K562 (cell line): ENCODE results near the gene SUMF1. TPM values are rescaled to one million over a fixed set of nuclear protein-coding genes. Genes with fewer than 3 reads are reported as not detected.

Source experiments
- ATAC-seq: fragments of 200-7000 bp; cut with Tn5 transposase; 3 replicates; pipeline ENCODE4 v1.9.1; 2020; ENCODE audit warnings: moderate library complexity
- BruUV-seq: library from RNA; stranded (reverse); fragments of 400-500 nt; replicated peaks from 2 replicates; lab custom pipeline; 2021; lab: Mats Ljungman, UMichigan
- CTCF ChIA-PET: fragments of 300-600 bp; formaldehyde crosslinking; extraction: SDS; loops from one replicate; lab custom pipeline; 2021; ENCODE audit warnings: low intra/inter-chr PET ratio; lab: Yijun Ruan, JAX
- POLR2A ChIA-PET: fragments of 300-600, 350-650 bp; sonication (Branson Sonifier 250); formaldehyde crosslinking; extraction: SDS; loops from one replicate; lab custom pipeline; 2021; ENCODE audit warnings: antibody characterized with exemption, inconsistent platforms; lab: Yijun Ruan, JAX
- DNase-seq, 4 experiments: peaks; one replicate each; pipeline versions ENCODE4 v3.0.0 to v3.0.0-alpha.2; 2011 to 2018; ENCODE audit warnings: low spot score in 3 of 4, mixed read lengths in 3 of 4; ENCODE audit errors: extremely low read depth in 1 of 4
- FAIRE-seq: peaks from 2 replicates; lab custom pipeline; 2011; peaks lifted over from hg19 to GRCh38; lab: Jason Lieb, UNC
- H2AFZ ChIP-seq: 2 replicates; pipeline ENCODE4 v1.6.0; 2011; ENCODE audit warnings: low read depth, low read length, control low read depth, inconsistent platforms
- H3K27ac ChIP-seq: fragments of 200-600 bp; 3 replicates; pipeline ENCODE4 v1.8.0; 2011; ENCODE audit warnings: low read depth, mild to moderate bottlenecking, control low read depth, inconsistent platforms, low read length, moderate library complexity, mixed read lengths; ENCODE audit errors: extremely low read depth
- H3K27me3 ChIP-seq, 2 experiments: fragments of 300-600 bp in 1 of 2; 2 replicates in 1 of 2; 3 replicates in 1 of 2; pipeline versions ENCODE4 v1.6.0 to v1.8.0; 2011; ENCODE audit warnings: inconsistent platforms in 2 of 2, low read length in 2 of 2, mild to moderate bottlenecking in 1 of 2, mixed read lengths in 1 of 2, moderate library complexity in 1 of 2; ENCODE audit not compliant: control insufficient read depth in 2 of 2, insufficient read depth in 2 of 2
- H3K36me3 ChIP-seq: fragments of 300-600 bp; 3 replicates; pipeline ENCODE4 v1.8.0; 2011; ENCODE audit warnings: mild to moderate bottlenecking, low read length, inconsistent platforms; ENCODE audit not compliant: control insufficient read depth, insufficient read depth
- H3K4me1 ChIP-seq, 2 experiments: fragments of 200-600 bp in 1 of 2; replicated peaks in 1 of 2; 2 replicates in 1 of 2; 3 replicates in 1 of 2; pipeline versions ENCODE4 v1.5.1 to v1.8.0; 2011; ENCODE audit warnings: inconsistent platforms in 2 of 2, low read length in 2 of 2, mild to moderate bottlenecking in 1 of 2, mixed read lengths in 1 of 2, moderate library complexity in 1 of 2; ENCODE audit not compliant: control insufficient read depth in 2 of 2, insufficient read depth in 2 of 2
- H3K4me2 ChIP-seq: 2 replicates; pipeline ENCODE4 v1.6.1; 2011; ENCODE audit warnings: low read length, control low read depth, inconsistent platforms, mixed read lengths; ENCODE audit not compliant: insufficient read depth
- H3K4me3 ChIP-seq: fragments of 200-600 bp; sonication (generic), shearing (Covaris generic); 2 replicates; pipeline ENCODE4 v1.5.1; 2016; ENCODE audit warnings: control low read depth, inconsistent platforms
- H3K79me2 ChIP-seq: fragments of 200-600 bp; 3 replicates; pipeline ENCODE4 v1.8.0; 2011; ENCODE audit warnings: low read length, inconsistent platforms; ENCODE audit not compliant: control insufficient read depth, insufficient read depth
- H3K9ac ChIP-seq, 2 experiments: 2 replicates each; pipeline versions ENCODE4 v1.6.0 to v1.6.1; 2011; ENCODE audit warnings: low read depth in 2 of 2, low read length in 2 of 2, control low read depth in 1 of 2, inconsistent platforms in 1 of 2, mild to moderate bottlenecking in 1 of 2, mixed read lengths in 1 of 2; ENCODE audit not compliant: insufficient read depth in 1 of 2
- H3K9me1 ChIP-seq: one replicate; pipeline ENCODE4 v1.6.0; 2011; ENCODE audit warnings: inconsistent platforms, mild to moderate bottlenecking, low read length, moderate library complexity; ENCODE audit not compliant: control insufficient read depth, insufficient read depth
- H3K9me3 ChIP-seq: replicated peaks from 2 replicates; pipeline ENCODE4 v1.5.1; 2011; ENCODE audit warnings: low read depth, low read length, inconsistent platforms; ENCODE audit not compliant: control insufficient read depth, insufficient read depth
- H4K20me1 ChIP-seq: replicated peaks from 2 replicates; pipeline ENCODE4 v1.6.1; 2011; ENCODE audit warnings: low read length, inconsistent platforms, mixed read lengths; ENCODE audit not compliant: control insufficient read depth, insufficient read depth
- CEBPB ChIP-seq: fragments of 450-650 bp; IDR thresholded peaks from 2 replicates; pipeline ENCODE4 v1.6.1; 2016; ENCODE audit warnings: missing genetic modification characterization, missing compliant biosample characterization
- ERF ChIP-seq: fragments of 450-650 bp; formaldehyde crosslinking; IDR thresholded peaks from 2 replicates; pipeline ENCODE4 v1.4.0; 2020; ENCODE audit warnings: mild to moderate bottlenecking, mixed read lengths
- ESRRA ChIP-seq: fragments of 450-650 bp; IDR thresholded peaks from 2 replicates; pipeline ENCODE4 v1.6.1; 2014; ENCODE audit warnings: low read depth, mild to moderate bottlenecking, moderate library complexity, borderline replicate concordance
- FOS ChIP-seq: IDR thresholded peaks from 3 replicates; pipeline ENCODE4 v1.6.1; 2011; ENCODE audit not compliant: insufficient read length; ENCODE audit errors: extremely low read depth
- FOSL1 ChIP-seq: fragments of 200-800 bp; sonication (Bioruptor generic); conservative IDR thresholded peaks from 2 replicates; pipeline ENCODE4 v1.6.1; 2016; ENCODE audit warnings: missing genetic modification characterization, missing compliant biosample characterization
- ILK ChIP-seq: fragments of 450-650 bp; IDR thresholded peaks from 2 replicates; pipeline ENCODE4 v1.6.1; 2016; ENCODE audit warnings: missing genetic modification characterization, low read depth, mild to moderate bottlenecking, missing compliant biosample characterization, moderate library complexity, borderline replicate concordance
- MTA2 ChIP-seq: fragments of 450-650 bp; IDR thresholded peaks from 2 replicates; pipeline ENCODE4 v1.6.1; 2016; ENCODE audit warnings: low read depth
- RFX5 ChIP-seq: IDR thresholded peaks from 2 replicates; pipeline ENCODE4 v1.6.1; 2011; ENCODE audit warnings: low read depth, mild to moderate bottlenecking, improper control_type of control experiment, low read length
- SNIP1 ChIP-seq: fragments of 450-650 bp; IDR thresholded peaks from 2 replicates; pipeline ENCODE4 v1.7.1; 2017; ENCODE audit warnings: low read depth, mild to moderate bottlenecking
- TEAD4 ChIP-seq, 2 experiments: sonication (generic) in 1 of 2; formaldehyde crosslinking in 1 of 2; IDR thresholded peaks; 2 replicates each; pipeline versions ENCODE4 v1.6.1 to v1.8.0; 2012 to 2022; ENCODE audit warnings: borderline replicate concordance in 1 of 2, inconsistent platforms in 1 of 2, low read length in 1 of 2, mild to moderate bottlenecking in 1 of 2, missing genetic modification reagents in 1 of 2
- ZBTB9 ChIP-seq: fragments of 450-650 bp; formaldehyde crosslinking; IDR thresholded peaks from 2 replicates; pipeline ENCODE4 v1.4.0; 2020; ENCODE audit warnings: mild to moderate bottlenecking, moderate library complexity
- ZNF384 ChIP-seq: IDR thresholded peaks from 2 replicates; pipeline ENCODE4 v1.6.1; 2012; ENCODE audit warnings: low read depth, low read length, improper control_type of control experiment
- ZNF589 ChIP-seq: fragments of 200-800 bp; sonication (Bioruptor generic); IDR thresholded peaks from 2 replicates; pipeline ENCODE4 v1.6.1; 2016; ENCODE audit warnings: low read depth, missing genetic modification characterization, missing compliant biosample characterization
- ZNF785 ChIP-seq: fragments of 250-450 bp; sonication (Bioruptor Pico); IDR thresholded peaks from 2 replicates; pipeline ENCODE4 v1.4.0; 2020; ENCODE audit warnings: mild to moderate bottlenecking
- ZSCAN32 ChIP-seq: fragments of 450-650 bp; formaldehyde crosslinking; IDR thresholded peaks from 2 replicates; pipeline ENCODE4 v1.4.0; 2020; ENCODE audit warnings: mild to moderate bottlenecking, moderate library complexity
- WGBS: fragments of 100-300 bp; shearing (Covaris generic); methylation state at CpG from one replicate; pipeline ENCODE4 v1.1.6; 2016; ENCODE audit warnings: low coverage, mixed read lengths; ENCODE audit not compliant: insufficient coverage; ENCODE audit errors: missing lambda C conversion rate; 5-methylcytosine and 5-hydroxymethylcytosine counted together
- in situ Hi-C: fragments of 300-500 bp; cut with MboI; formaldehyde crosslinking; loops from 4 replicates; pipeline ENCODE4 v1.15.0; 2018; ENCODE audit warnings: inconsistent platforms, mixed read lengths
- intact Hi-C: fragments of 100-400 bp; cut with micrococcal nuclease; formaldehyde crosslinking; loops from 2 replicates; pipeline ENCODE4 v1.14.2; 2022
- polyA plus RNA-seq, 8 experiments: library from polyadenylated mRNA; depleted of rRNA in 4 of 8; stranded (reverse) in 5 of 8; unstranded in 3 of 8; fragments of >200 nt; fragmentation: Nextera tagmentation in 2 of 8; fragmentation: Illumina TruSeq in 1 of 8; extraction: Ambion mirVana in 2 of 8; extraction: Trizol in 1 of 8; gene quantifications; 2 replicates each; pipeline versions ENCODE4 v1.2.1 to v1.2.3, GENCODE V29; 2011 to 2014; ENCODE audit warnings: inconsistent platforms in 1 of 8, missing spikeins in 1 of 8
- total RNA-seq, 7 experiments: library from RNA; depleted of rRNA in 6 of 7; stranded (reverse); fragments of >200 nt in 6 of 7; fragmentation: Illumina TruSeq in 2 of 7; extraction: Trizol in 2 of 7; gene quantifications; 2 replicates each; pipeline versions ENCODE4 v1.2.1 to v1.2.3, GENCODE V29; 2011 to 2021; ENCODE audit warnings: low replicate concordance in 1 of 7
- TF ChIP-seq, protein P1 (sequence below): fragments of 450-650 bp; formaldehyde crosslinking; IDR thresholded peaks from 2 replicates; pipeline ENCODE4 v1.4.0; 2020; ENCODE audit warnings: mild to moderate bottlenecking, moderate library complexity

SUMF1 gene
- total and polyA plus RNA-seq, 9 of the 15 experiments (the other 6 are each of a cell fraction or from before 2014, with no cell fraction given), result 1.3 to 7.4 (median 4.2) TPM

DNA sequence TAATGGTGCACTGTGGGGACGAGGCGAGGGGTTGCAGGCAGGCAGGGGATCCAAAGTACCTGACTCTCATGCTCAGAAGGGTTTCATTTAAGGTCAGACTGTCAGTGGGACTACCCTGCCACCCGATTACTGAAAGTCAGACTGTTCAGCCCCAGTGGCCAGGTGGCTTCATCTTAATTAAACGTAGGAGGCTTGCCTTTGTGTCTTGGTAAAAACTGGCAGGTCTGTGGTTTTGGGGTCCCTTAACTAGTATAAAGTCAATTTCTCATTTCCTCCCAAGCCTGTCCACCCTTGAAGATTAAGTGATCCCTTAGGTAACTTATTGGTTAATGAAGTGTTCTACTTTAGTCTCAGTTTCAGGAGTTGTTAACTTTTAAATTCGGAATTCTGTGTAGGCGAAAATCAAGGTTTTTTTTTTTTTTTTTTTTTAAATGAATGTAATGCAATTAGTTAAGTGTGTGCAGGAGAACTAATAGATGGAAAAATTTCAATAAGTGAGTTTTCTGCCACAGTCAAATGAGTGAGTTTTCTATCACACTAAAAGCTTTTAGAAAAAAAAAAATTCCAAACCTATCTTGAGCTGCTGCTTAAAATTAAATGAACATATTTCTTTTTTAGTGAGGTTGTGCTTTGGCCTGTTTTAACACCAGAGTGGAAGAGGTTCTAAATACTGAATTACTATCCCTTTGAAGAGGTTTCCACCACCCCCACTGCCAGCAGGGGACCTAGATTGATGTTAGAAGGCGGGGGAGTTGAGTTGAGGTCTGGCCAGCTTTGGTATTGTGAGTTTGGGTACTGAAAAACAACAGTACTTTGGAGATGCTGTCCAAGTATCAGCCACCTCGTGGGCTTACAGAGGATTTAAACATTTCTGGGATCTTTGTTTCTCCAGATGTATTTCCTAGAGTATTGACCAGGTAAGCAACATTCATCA is 41.2 kb upstream of the SUMF1 start (continued):
- TF ChIP-seq RFX5, result no peak
- 0 out of 2 replicates have a peak, but pooled peaks have one; percentile 1 for TF ChIP-seq ILK
- TF ChIP-seq FOS, result no peak
- peak; percentile 4; the same call in 1 of the 2 replicates for TF ChIP-seq TEAD4 (IDR thresholded peaks at IDR 0.05; ENCODE audit: low read length)
- no peak for TF ChIP-seq TEAD4 (CRISPR knock-in tag; IDR thresholded peaks at IDR 0.05; ENCODE audit: borderline replicate concordance)
- 0 out of 2 replicates have a peak, but pooled peaks have one; percentile 43 for TF ChIP-seq ERF (CRISPR knock-in tag)
- no peak for TF ChIP-seq MTA2
- TF ChIP-seq ZNF785, result no peak

DNA sequence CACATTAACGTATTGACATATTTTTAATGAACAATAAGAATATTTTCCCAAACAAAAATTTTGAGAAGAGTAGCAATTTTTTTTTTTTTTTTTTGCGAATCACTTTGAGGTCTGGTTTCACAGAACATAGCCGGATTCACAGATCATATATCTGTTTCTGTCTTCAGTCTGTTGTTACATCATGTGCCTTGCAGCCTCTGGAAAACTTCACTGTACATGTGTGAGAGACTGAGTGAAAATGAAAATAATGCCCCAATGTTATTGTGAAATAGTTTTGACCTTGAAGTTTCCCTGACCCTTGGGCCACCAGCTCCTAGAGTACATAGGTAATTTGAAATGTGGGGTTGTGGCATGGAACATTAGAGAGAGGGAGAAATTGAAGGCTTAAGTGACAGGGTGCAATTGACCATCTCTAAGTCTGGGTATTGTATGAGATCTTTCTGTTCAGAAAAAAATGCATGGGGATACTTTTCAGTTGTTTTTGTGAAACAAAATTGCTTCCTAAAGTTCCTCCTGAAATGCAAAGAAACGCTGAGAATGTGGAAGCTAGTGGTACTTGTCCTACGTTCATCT is 40.0 kb upstream of the SUMF1 start:
- Histone ChIP-seq H3K79me2 (peaks cover 11% of the 10 kb centered on the region; the same call in 1 of the 3 replicates), H3K4me1 (peaks cover 15 to 55% of the 10 kb centered on the region in 2 experiments), H3K9me1 (no peaks in the 10 kb centered on the region), H3K9ac (peak overlapping the region in 1 of 2 experiments; percentile 32; a peak in 2 of 4 replicates), H2AFZ (peak overlapping the region; percentile 10; the same call in 1 of the 2 replicates), H3K9me3 (no peaks in the 10 kb centered on the region), H3K4me3 (no peak overlapping the region), H4K20me1 (no peaks in the 10 kb centered on the region; the same call in 1 of the 2 replicates), H3K36me3 (no peaks in the 10 kb centered on the region), H3K4me2 (peak overlapping the region; percentile 18; the same call in 1 of the 2 replicates), H3K27ac (peak overlapping the region; percentile 28; the same call in 2 of the 3 replicates), H3K27me3 (no peaks in the 10 kb centered on the region)
- 19% methylated on average over 5 of the region's 5 CpGs for WGBS
- FAIRE-seq (no peak), DNase-seq (peak in 1 of 4 experiments; percentile 32), ATAC-seq (peak; percentile 79)
- CTCF ChIA-PET, result no interaction called here
- in situ Hi-C loops (no loop called here), intact Hi-C loops (loop anchor here (1.0 kb wide), 1 partner anchor 25 kb away; no protein-coding TSS in a partner anchor)
- no TSS peak for BruUV-seq
- POLR2A ChIA-PET, result interaction anchor here (1.2 to 10.9 kb wide), 7 partner anchors 9 to 40 kb away, joined by 3 to 220 read pairs (median 10); partner anchors contain the start of genes ITPR1 and SUMF1
- TF ChIP-seq ZNF384 (peak; percentile 80), ESRRA (peak; percentile 99), ZSCAN32 (peak; percentile 69; the same call in 1 of the 2 replicates), ZNF589 (CRISPR knock-in tag) (peak; percentile 64), FOSL1 (0 out of 2 replicates have a peak, but pooled peaks have one; percentile 6), ZBTB9 (CRISPR knock-in tag) (peak; percentile 28; the same call in 1 of the 2 replicates), SNIP1 (no peak), CEBPB (peak; percentile 96)
- TF ChIP-seq, protein P1, sequence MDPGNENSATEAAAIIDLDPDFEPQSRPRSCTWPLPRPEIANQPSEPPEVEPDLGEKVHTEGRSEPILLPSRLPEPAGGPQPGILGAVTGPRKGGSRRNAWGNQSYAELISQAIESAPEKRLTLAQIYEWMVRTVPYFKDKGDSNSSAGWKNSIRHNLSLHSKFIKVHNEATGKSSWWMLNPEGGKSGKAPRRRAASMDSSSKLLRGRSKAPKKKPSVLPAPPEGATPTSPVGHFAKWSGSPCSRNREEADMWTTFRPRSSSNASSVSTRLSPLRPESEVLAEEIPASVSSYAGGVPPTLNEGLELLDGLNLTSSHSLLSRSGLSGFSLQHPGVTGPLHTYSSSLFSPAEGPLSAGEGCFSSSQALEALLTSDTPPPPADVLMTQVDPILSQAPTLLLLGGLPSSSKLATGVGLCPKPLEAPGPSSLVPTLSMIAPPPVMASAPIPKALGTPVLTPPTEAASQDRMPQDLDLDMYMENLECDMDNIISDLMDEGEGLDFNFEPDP (CRISPR knock-in tag), result 0 out of 2 replicates have a peak, but pooled peaks have one; percentile 6
